K562 (cell line): ENCODE measurements around the gene ASS1. TPM values are rescaled to one million over a fixed set of nuclear protein-coding genes. Genes with fewer than 3 reads are reported as not detected.

Experiments
- ATF3 ChIP-seq, 2 experiments: fragments of 450-650 bp in 1 of 2; sonication (generic) in 1 of 2; formaldehyde crosslinking in 1 of 2; IDR thresholded peaks in 1 of 2; conservative IDR thresholded peaks in 1 of 2; 2 replicates each; pipeline versions ENCODE4 v1.6.1 to v1.8.1; 2016 to 2023; ENCODE audit warnings: mild to moderate bottlenecking in 2 of 2, moderate library complexity in 2 of 2, inconsistent platforms in 1 of 2, missing genetic modification reagents in 1 of 2
- DDX20 ChIP-seq: fragments of 450-650 bp; IDR thresholded peaks from 2 replicates; pipeline ENCODE4 v1.6.1; 2016; ENCODE audit warnings: missing genetic modification characterization, low read depth, mild to moderate bottlenecking, missing compliant biosample characterization, moderate library complexity
- FOXP1 ChIP-seq: sonication (generic); formaldehyde crosslinking; IDR thresholded peaks from 2 replicates; pipeline ENCODE4 v1.8.0; 2022; ENCODE audit warnings: mild to moderate bottlenecking, missing genetic modification reagents
- HINFP ChIP-seq: fragments of 450-650 bp; conservative IDR thresholded peaks from 2 replicates; pipeline ENCODE4 v1.6.1; 2016; ENCODE audit warnings: missing genetic modification characterization, low read depth, mild to moderate bottlenecking, control low read depth, missing compliant biosample characterization
- HNRNPK ChIP-seq: fragments of 200-400 bp; formaldehyde crosslinking; IDR thresholded peaks from one replicate; pipeline ENCODE4 v1.6.1; 2018; ENCODE audit warnings: mild to moderate bottlenecking, low read depth, low read length; ENCODE audit not compliant: poor library complexity, severe bottlenecking
- ID3 ChIP-seq, 2 experiments: fragments of 250-450 bp in 1 of 2; fragments of 450-650 bp in 1 of 2; sonication (Bioruptor Pico) in 1 of 2; IDR thresholded peaks; 2 replicates each; pipeline versions ENCODE4 v1.6.1 to v1.8.0; 2016 to 2021; ENCODE audit warnings: mild to moderate bottlenecking in 2 of 2, moderate library complexity in 2 of 2, missing compliant biosample characterization in 1 of 2, missing genetic modification characterization in 1 of 2
- PPARD ChIP-seq: fragments of 250-450 bp; sonication (Bioruptor Pico); IDR thresholded peaks from 2 replicates; pipeline ENCODE4 v1.8.0; 2022; ENCODE audit warnings: inconsistent platforms, mild to moderate bottlenecking, moderate library complexity
- RBM15 ChIP-seq: fragments of 200-400 bp; formaldehyde crosslinking; IDR thresholded peaks from 2 replicates; pipeline ENCODE4 v1.6.1; 2018; ENCODE audit warnings: mild to moderate bottlenecking, low read length, moderate library complexity; ENCODE audit not compliant: insufficient read depth
- SOX6 ChIP-seq: fragments of 450-650 bp; IDR thresholded peaks from 2 replicates; pipeline ENCODE4 v1.6.1; 2014; ENCODE audit warnings: mild to moderate bottlenecking
- SRSF3 ChIP-seq: fragments of 200-400 bp; formaldehyde crosslinking; IDR thresholded peaks from 2 replicates; pipeline ENCODE4 v1.6.1; 2016; ENCODE audit warnings: mild to moderate bottlenecking, low read length, moderate library complexity; ENCODE audit not compliant: insufficient read depth
- TGIF2 ChIP-seq: sonication (generic); formaldehyde crosslinking; IDR thresholded peaks from 2 replicates; pipeline ENCODE4 v1.8.1; 2022; ENCODE audit warnings: mild to moderate bottlenecking, missing genetic modification reagents, moderate library complexity
- ZKSCAN3 ChIP-seq: fragments of 250-450 bp; sonication (Bioruptor Pico); IDR thresholded peaks from 2 replicates; pipeline ENCODE4 v1.4.0; 2020
- ZZZ3 ChIP-seq: fragments of 450-650 bp; IDR thresholded peaks from 2 replicates; pipeline ENCODE4 v1.6.1; 2016; ENCODE audit warnings: antibody characterized with exemption, mild to moderate bottlenecking, moderate library complexity
- polyA plus RNA-seq, 8 experiments: library from polyadenylated mRNA; depleted of rRNA in 4 of 8; stranded (reverse) in 5 of 8; unstranded in 3 of 8; fragments of >200 nt; fragmentation: Nextera tagmentation in 2 of 8; fragmentation: Illumina TruSeq in 1 of 8; extraction: Ambion mirVana in 2 of 8; extraction: Trizol in 1 of 8; gene quantifications; 2 replicates each; pipeline versions ENCODE4 v1.2.1 to v1.2.3, GENCODE V29; 2011 to 2014; ENCODE audit warnings: inconsistent platforms in 1 of 8, missing spikeins in 1 of 8
- total RNA-seq, 7 experiments: library from RNA; depleted of rRNA in 6 of 7; stranded (reverse); fragments of >200 nt in 6 of 7; fragmentation: Illumina TruSeq in 2 of 7; extraction: Trizol in 2 of 7; gene quantifications; 2 replicates each; pipeline versions ENCODE4 v1.2.1 to v1.2.3, GENCODE V29; 2011 to 2021; ENCODE audit warnings: low replicate concordance in 1 of 7
- TF ChIP-seq, protein P1 (sequence below), 2 experiments: IDR thresholded peaks; 2 replicates each; pipeline ENCODE4 v1.6.1; 2011; ENCODE audit warnings: borderline replicate concordance in 1 of 2, control low read depth in 1 of 2, low read depth in 1 of 2, low read length in 1 of 2, mild to moderate bottlenecking in 1 of 2, mixed read lengths in 1 of 2, moderate library complexity in 1 of 2; ENCODE audit not compliant: insufficient read depth in 1 of 2, insufficient read length in 1 of 2, poor library complexity in 1 of 2, severe bottlenecking in 1 of 2; ENCODE audit errors: extremely low read depth in 1 of 2
- TF ChIP-seq, protein P2 (sequence below): sonication (generic); formaldehyde crosslinking; IDR thresholded peaks from 2 replicates; pipeline ENCODE4 v1.8.1; 2023; ENCODE audit warnings: mild to moderate bottlenecking, missing genetic modification reagents

ASS1 gene
- total and polyA plus RNA-seq, 9 of the 15 experiments (the other 6 are each of a cell fraction or from before 2014, with no cell fraction given): 1.5 to 5.7 (median 3.7) TPM

GRCh38 chr9:130448035-130448624 is 3.4 kb downstream of the ASS1 start (continued):
- TF ChIP-seq HINFP (peak; percentile 50; the same call in 1 of the 2 replicates), HNRNPK (no peak), SOX6 (peak; percentile 55), PPARD (CRISPR knock-in tag) (no peak), ATF3 (IDR thresholded peaks at IDR 0.05) (peak; percentile 97), ATF3 (CRISPR knock-in tag; conservative IDR thresholded peaks at IDR 0.05) (no peak), SRSF3 (no peak), ZKSCAN3 (CRISPR knock-in tag) (no peak), TGIF2 (CRISPR knock-in tag) (no peak), RBM15 (no peak), ID3 (CRISPR knock-in tag; IDR thresholded peaks at IDR 0.05) (no peak), ID3 (tag; IDR thresholded peaks at IDR 0.05) (peak; percentile 91), DDX20 (tag) (0 out of 2 replicates have a peak, but pooled peaks have one; percentile 17), FOXP1 (0 out of 2 replicates have a peak, but pooled peaks have one; percentile 45), ZZZ3 (no peak)
- TF ChIP-seq, protein P1, sequence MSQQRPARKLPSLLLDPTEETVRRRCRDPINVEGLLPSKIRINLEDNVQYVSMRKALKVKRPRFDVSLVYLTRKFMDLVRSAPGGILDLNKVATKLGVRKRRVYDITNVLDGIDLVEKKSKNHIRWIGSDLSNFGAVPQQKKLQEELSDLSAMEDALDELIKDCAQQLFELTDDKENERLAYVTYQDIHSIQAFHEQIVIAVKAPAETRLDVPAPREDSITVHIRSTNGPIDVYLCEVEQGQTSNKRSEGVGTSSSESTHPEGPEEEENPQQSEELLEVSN (IDR thresholded peaks at IDR 0.05; ENCODE audit: borderline replicate concordance in 1 of 2, extremely low read depth in 1 of 2, insufficient read depth in 1 of 2, insufficient read length in 1 of 2, low read depth in 1 of 2, low read length in 1 of 2, poor library complexity in 1 of 2, severe bottlenecking in 1 of 2): no peak
- TF ChIP-seq, protein P2, sequence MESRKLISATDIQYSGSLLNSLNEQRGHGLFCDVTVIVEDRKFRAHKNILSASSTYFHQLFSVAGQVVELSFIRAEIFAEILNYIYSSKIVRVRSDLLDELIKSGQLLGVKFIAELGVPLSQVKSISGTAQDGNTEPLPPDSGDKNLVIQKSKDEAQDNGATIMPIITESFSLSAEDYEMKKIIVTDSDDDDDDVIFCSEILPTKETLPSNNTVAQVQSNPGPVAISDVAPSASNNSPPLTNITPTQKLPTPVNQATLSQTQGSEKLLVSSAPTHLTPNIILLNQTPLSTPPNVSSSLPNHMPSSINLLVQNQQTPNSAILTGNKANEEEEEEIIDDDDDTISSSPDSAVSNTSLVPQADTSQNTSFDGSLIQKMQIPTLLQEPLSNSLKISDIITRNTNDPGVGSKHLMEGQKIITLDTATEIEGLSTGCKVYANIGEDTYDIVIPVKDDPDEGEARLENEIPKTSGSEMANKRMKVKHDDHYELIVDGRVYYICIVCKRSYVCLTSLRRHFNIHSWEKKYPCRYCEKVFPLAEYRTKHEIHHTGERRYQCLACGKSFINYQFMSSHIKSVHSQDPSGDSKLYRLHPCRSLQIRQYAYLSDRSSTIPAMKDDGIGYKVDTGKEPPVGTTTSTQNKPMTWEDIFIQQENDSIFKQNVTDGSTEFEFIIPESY: peak; percentile 45; the same call in 1 of the 2 replicates
